KMS-11 (cell line): ENCODE results near the gene ENO3.

Experiments
- H2AFZ ChIP-seq: fragments of 200-600 bp; sonication (generic); 2 replicates; pipeline ENCODE4 v1.6.1; 2016; ENCODE audit warnings: antibody characterized with exemption, mixed run types, low read depth
- H3K27ac ChIP-seq: fragments of 200-600 bp; sonication (generic); 2 replicates; pipeline ENCODE4 v1.6.1; 2016; ENCODE audit warnings: mild to moderate bottlenecking, mixed run types
- H3K27me3 ChIP-seq: fragments of 200-600 bp; sonication (generic); 2 replicates; pipeline ENCODE4 v1.6.1; 2017; ENCODE audit warnings: mild to moderate bottlenecking, low read depth, mixed run types, moderate library complexity; ENCODE audit not compliant: insufficient read depth
- H3K36me3 ChIP-seq: fragments of 200-600 bp; sonication (generic); 2 replicates; pipeline ENCODE4 v1.6.1; 2017; ENCODE audit warnings: mild to moderate bottlenecking, mixed run types; ENCODE audit not compliant: insufficient read depth
- H3K4me1 ChIP-seq: fragments of 200-600 bp; sonication (generic); 2 replicates; pipeline ENCODE4 v1.6.1; 2016; ENCODE audit warnings: mild to moderate bottlenecking, low read depth, mixed run types; ENCODE audit not compliant: poor library complexity, severe bottlenecking
- H3K4me2 ChIP-seq: fragments of 200-600 bp; sonication (generic); 2 replicates; pipeline ENCODE4 v1.7.0; 2016; ENCODE audit warnings: mild to moderate bottlenecking, mixed run types
- H3K4me3 ChIP-seq: fragments of 200-600 bp; sonication (generic); IDR thresholded peaks from 2 replicates; pipeline ENCODE4 v1.6.1; 2017; ENCODE audit warnings: low read depth, low read length, mixed read lengths; ENCODE audit not compliant: insufficient read depth
- H3K79me2 ChIP-seq: fragments of 200-600 bp; sonication (generic); 2 replicates; pipeline ENCODE4 v1.6.1; 2016; ENCODE audit warnings: low read depth, mixed run types; ENCODE audit not compliant: insufficient read depth
- H3K9ac ChIP-seq: fragments of 200-600 bp; sonication (generic); 2 replicates; pipeline ENCODE4 v1.6.1; 2016; ENCODE audit warnings: mild to moderate bottlenecking, mixed run types
- H4K20me1 ChIP-seq: fragments of 200-600 bp; sonication (generic); 2 replicates; pipeline ENCODE4 v1.6.1; 2016; ENCODE audit warnings: mild to moderate bottlenecking, mixed run types; ENCODE audit not compliant: insufficient read depth
- CTCF ChIP-seq: fragments of 200-600 bp; sonication (generic); conservative IDR thresholded peaks from 2 replicates; pipeline ENCODE4 v1.6.1; 2017; ENCODE audit warnings: low read depth, mild to moderate bottlenecking, antibody characterized with exemption, low read length, moderate library complexity, mixed read lengths

Gene ENO3

GRCh38 chr17:4936436-4936835, 14.5 kb upstream of the ENO3 start:
- no peak overlapping the region for H3K4me2 ChIP-seq
- TF ChIP-seq CTCF: no peak
- no peaks in the 10 kb centered on the region for H3K4me1 ChIP-seq
- no peaks in the 10 kb centered on the region for H3K27me3 ChIP-seq
- no peaks in the 10 kb centered on the region for H3K79me2 ChIP-seq
- H3K27ac ChIP-seq: no peak overlapping the region
- H3K9ac ChIP-seq: no peak overlapping the region
- H3K36me3 ChIP-seq: no peaks in the 10 kb centered on the region
- no peak overlapping the region for H3K4me3 ChIP-seq
- no peaks in the 10 kb centered on the region for H4K20me1 ChIP-seq
- no peak overlapping the region for H2AFZ ChIP-seq

GRCh38 chr17:4937553-4937952, 13.4 kb upstream of the ENO3 start:
- H4K20me1 ChIP-seq: no peaks in the 10 kb centered on the region
- H3K27me3 ChIP-seq: no peaks in the 10 kb centered on the region
- no peak overlapping the region for H3K27ac ChIP-seq
- no peak overlapping the region for H3K4me3 ChIP-seq
- H3K9ac ChIP-seq: no peak overlapping the region
- TF ChIP-seq CTCF: no peak
- H2AFZ ChIP-seq: no peak overlapping the region
- H3K79me2 ChIP-seq: no peaks in the 10 kb centered on the region
- no peaks in the 10 kb centered on the region for H3K36me3 ChIP-seq
- H3K4me1 ChIP-seq: no peaks in the 10 kb centered on the region
- no peak overlapping the region for H3K4me2 ChIP-seq

- Histone ChIP-seq H3K4me3 (no peak overlapping the region), H3K36me3 (no peaks in the 10 kb centered on the region), H3K4me1 (no peaks in the 10 kb centered on the region), H2AFZ (no peak overlapping the region), H3K9ac (no peak overlapping the region), H4K20me1 (no peaks in the 10 kb centered on the region), H3K27ac (no peak overlapping the region), H3K4me2 (no peak overlapping the region), H3K27me3 (no peaks in the 10 kb centered on the region), H3K79me2 (no peaks in the 10 kb centered on the region)
- no peak for TF ChIP-seq CTCF
Measured at GRCh38 chr17:4938069-4938491, 12.8 kb upstream of the ENO3 start.

- no peaks in the 10 kb centered on the region for H3K4me1 ChIP-seq
- peak overlapping the region; percentile 47; the same call in 1 of the 2 replicates for H3K9ac ChIP-seq
- H3K79me2 ChIP-seq: no peaks in the 10 kb centered on the region
- no peaks in the 10 kb centered on the region for H4K20me1 ChIP-seq
- no peak overlapping the region for H2AFZ ChIP-seq
- no peak overlapping the region; the same call in 1 of the 2 replicates for H3K4me2 ChIP-seq
- no peaks in the 10 kb centered on the region for H3K36me3 ChIP-seq
- H3K4me3 ChIP-seq: no peak overlapping the region
- no peaks in the 10 kb centered on the region for H3K27me3 ChIP-seq
- no peak for TF ChIP-seq CTCF
- peak overlapping the region; percentile 60; the same call in 1 of the 2 replicates for H3K27ac ChIP-seq
Measured at GRCh38 chr17:4938688-4939545, 12.0 kb upstream of the ENO3 start.
